ENCODE results near the gene ABCA7.

The ABCA7 gene

DNA sequence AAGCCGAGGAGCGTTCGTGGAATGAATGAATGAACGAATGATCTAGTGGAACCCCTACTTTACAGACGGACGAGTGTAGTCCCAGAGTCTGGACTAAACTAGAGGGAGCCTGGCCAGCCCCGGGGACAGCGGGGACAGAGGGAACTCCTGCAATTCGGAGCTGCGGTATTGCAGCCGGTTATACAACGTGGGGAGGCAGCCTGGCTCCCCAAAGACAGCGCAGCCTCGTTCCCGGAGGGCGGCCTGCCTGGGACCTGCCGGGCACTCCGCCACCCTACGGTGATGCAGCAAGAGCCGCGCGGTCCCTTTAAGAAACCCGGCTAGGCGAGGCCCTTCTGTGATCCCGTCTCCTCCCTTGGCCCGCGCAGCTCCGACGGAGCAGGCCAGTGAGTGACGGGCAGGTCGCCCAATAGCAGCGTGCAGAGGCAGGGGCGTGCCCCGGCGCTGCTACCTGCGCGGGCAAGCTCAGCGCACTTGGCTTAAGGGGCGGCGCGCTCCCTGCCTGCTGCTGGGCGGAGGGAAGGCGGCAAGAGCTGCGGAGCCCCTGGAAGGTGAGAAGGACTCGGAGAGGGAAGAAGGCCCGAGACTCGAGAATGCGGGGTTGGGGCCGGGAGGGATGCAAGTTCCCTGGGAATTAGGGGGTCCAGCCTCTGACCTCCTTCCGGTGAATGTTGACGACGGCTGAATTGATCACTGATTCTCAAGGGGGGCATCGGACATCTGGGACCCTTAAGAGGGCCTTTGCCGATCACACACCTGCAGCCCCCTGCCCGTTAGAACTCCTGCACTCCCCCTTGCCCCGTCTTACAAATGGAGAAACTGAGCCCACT is at the start of gene ABCA7:
ABCA7 (plus strand) TSS at position 462 of the 830 bp plus-strand sequence. CDS start 1,255 bp downstream, outside the sequence.
- peak; percentile 99 for DNase-seq

DNA sequence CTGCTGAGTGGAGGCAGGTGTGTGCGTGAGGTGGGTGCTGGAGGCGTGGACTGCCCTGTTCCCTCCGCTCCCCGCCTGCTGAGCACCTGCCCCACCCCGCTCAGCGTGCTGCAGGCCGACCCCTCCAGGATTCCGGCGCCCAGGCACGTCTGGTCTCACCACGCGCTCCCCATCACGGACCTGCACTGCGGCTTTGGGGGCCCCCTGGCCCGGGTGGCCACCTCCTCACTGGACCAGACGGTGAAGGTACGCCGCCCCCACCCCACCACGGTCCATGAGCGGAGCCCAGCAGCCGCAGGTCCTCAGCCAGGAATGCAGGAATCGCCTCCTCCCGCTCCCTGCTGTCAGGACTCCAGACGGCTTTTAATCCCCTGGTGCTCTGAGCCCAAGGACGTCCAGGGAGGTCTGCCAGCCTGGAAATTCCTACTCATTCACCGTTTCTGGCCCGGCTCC is 49.8 kb upstream of the ABCA7 start:
- no peak for DNase-seq

DNA sequence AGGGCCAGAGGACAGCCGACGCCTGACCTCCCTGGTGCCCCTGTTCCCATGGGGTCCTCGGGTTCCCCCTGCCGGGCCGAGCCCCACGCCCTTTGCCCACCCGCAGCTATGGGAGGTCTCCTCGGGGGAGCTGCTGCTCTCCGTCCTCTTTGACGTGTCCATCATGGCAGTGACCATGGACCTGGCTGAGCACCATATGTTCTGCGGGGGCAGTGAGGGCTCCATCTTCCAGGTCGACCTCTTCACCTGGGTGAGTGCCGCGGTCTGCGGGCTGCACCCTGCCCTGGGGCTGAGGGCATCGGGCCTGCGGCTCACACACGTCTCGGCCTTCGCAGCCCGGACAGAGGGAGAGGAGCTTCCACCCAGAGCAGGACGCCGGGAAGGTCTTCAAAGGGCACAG is 49.2 kb upstream of the ABCA7 start:
- DNase-seq = no peak

DNA sequence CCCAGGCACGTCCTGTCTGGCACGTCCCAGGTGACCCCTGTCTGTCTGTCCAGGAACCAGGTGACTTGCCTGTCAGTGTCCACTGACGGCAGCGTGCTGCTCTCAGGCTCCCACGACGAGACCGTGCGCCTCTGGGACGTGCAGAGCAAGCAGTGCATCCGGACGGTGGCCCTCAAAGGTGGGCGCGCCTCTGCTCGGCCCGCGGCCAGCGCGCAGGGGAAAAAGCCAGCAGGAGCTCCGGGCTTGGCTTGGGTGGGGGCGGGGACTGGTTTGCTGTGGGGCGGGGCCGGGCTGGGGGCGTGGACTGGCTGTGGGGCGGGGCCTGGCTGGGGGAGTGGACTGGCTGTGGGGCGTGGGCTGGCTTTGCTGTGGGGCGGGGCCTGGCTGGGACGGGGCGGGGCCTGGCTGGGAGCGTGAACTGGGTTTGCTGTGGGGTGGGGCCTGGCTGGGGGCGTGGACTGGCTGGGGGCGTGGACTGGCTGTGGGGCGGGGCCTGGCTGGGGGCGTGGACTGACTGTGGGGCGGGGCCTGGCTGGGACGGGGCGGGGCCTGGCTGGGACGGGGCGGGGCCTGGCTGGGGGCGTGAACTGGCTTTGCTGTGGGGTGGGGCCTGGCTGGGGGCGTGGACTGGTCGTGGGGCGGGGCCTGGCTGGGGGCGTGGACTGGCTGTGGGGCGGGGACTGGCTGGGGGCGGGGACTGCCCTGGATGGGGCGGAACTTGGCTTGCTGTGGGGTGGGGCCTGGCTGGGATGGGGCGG is 48.6 kb upstream of the ABCA7 start:
- peak; percentile 56 for DNase-seq

DNA sequence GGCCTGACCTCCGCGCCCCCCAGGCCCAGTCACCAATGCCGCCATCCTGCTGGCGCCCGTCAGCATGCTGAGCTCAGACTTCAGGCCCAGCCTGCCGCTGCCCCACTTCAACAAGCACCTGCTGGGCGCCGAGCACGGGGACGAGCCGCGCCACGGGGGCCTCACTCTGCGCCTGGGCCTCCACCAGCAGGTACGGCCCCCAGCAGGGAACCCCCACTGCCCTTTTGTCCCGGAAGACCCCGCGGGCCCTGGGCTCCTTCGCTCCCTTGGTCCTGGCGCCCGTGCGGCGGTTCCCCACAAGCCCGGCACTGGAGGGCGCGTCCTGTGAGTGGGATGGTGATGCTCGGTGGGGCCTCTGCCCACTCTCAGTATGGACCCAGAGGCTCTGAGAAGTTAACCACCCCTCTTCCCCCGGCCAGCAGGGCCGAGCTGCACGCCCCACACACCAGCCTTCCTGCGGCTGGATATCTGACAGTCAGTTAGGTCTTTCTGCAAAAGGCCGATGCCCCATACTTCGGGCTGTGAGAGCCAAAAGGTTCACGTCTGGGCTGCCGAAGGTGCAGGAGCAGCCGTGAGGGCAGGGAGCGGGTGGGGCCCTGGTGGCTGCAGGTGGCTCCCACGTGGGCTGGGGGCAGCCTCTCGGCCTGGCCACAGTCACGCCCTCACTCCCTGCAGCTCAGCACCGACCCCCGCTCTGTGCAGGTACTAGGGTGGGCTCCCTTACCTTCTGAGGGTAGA is 47.8 kb upstream of the ABCA7 start:
- DNase-seq = no peak

- no peak for DNase-seq
These were observed 47.2 kb upstream of the ABCA7 start for GRCh38 chr19:992670-993055.

GRCh38 chr19:993361-993830 is 46.5 kb upstream of the ABCA7 start:
- no peak for DNase-seq

GRCh38 chr19:993831-994393 is 46.0 kb upstream of the ABCA7 start:
- DNase-seq = no peak

GRCh38 chr19:994516-994915 is 45.4 kb upstream of the ABCA7 start:
- no peak for DNase-seq

GRCh38 chr19:995051-995827 is 44.7 kb upstream of the ABCA7 start:
- DNase-seq = no peak

GRCh38 chr19:996051-996838 is 43.7 kb upstream of the ABCA7 start:
- DNase-seq = peak; percentile 85

DNA sequence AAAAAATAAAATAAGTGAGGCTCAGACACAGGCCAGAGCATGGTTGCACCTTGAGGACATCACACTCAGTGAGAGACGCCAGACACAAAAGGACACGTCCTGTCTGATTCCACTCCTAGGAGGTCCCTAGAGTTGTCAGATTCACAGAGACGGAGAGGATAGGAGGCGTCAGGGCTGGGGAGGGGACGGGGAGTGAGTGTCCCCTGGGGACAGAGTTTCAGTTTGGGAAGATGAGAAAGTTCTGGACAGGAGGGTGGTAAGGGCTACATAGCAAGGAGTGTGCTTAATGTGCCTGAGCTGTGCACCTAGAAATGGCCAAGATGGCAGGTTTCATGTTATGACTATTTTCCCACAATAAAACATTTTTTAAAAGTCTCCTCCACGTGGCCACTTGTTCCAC is 41.8 kb upstream of the ABCA7 start:
- no peak for DNase-seq

GRCh38 chr19:999379-999719 is 40.6 kb upstream of the ABCA7 start:
- DNase-seq = no peak

- DNase-seq = peak; percentile 71
These were observed 39.8 kb upstream of the ABCA7 start, which contains the start of gene GRIN3B for GRCh38 chr19:1000095-1000494. GRIN3B (plus strand) TSS chr19:1000419; CDS start chr19:1000438, 19 bp downstream.

DNA sequence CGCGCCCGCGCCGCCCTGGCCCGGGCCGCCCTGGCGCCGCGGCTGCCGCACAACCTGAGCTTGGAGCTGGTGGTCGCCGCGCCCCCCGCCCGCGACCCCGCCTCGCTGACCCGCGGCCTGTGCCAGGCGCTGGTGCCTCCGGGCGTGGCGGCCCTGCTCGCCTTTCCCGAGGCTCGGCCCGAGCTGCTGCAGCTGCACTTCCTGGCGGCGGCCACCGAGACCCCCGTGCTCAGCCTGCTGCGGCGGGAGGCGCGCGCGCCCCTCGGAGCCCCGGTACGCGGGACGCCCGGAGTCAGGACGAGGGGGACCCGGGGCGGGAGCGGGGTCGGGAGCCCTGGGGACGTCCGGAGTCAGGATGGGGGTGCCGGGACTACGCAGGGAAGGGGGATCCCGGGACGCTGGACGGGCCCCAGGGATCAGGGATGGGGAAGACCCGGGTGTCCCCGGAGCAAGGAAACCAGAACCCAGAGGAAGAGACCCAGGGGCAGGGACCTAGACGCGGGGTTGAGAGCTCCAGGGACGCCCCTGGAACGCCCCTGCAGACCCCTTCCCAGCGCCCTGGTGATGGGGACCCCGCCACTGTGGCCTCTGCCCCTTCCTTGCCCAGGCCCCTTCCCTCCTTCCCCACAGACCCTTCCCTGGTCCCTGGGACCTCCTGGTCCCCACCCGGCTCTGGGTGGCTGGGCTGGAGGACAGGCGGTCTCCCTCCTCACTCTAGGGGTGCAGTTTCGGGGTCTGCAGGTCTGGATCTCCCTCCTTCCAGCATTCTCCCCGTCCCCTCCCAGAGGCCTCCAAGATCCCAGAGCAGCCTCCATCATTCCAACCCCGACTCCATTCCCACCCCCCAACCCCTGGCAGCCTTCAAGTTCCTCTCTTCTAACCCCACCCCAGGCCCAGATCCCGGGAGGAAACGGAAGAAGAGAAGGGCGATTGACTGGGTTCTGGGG is 39.0 kb upstream of the ABCA7 start:
- no peak for DNase-seq

GRCh38 chr19:1001538-1002166 is 38.3 kb upstream of the ABCA7 start:
- peak; percentile 71 for DNase-seq

- DNase-seq = no peak
These were observed 37.3 kb upstream of the ABCA7 start for GRCh38 chr19:1002600-1002999.

GRCh38 chr19:1003283-1003682 is 36.6 kb upstream of the ABCA7 start:
- no peak for DNase-seq

- no peak for DNase-seq
These were observed 35.6 kb upstream of the ABCA7 start for GRCh38 chr19:1004204-1004802.
